HEK293 (cell line): ENCODE data around the gene RRBP1.

Experiments used
- CTCF ChIA-PET: fragments of 350-600 bp; formaldehyde crosslinking; extraction: SDS; loops from one replicate; lab custom pipeline; 2021; ENCODE audit warnings: antibody characterized with exemption; lab: Yijun Ruan, JAX
- POLR2A ChIA-PET: fragments of 300-600 bp; formaldehyde crosslinking; extraction: SDS; loops from one replicate; lab custom pipeline; 2020; ENCODE audit warnings: antibody characterized with exemption, inconsistent platforms; lab: Yijun Ruan, JAX
- H3K27ac ChIP-seq: fragments of 200-500 bp; sonication (Bioruptor generic); 2 replicates; pipeline ENCODE4 v1.5.1; 2014; ENCODE audit warnings: low read depth, low read length, control low read depth, inconsistent platforms; ENCODE audit errors: extremely low read depth
- H3K36me3 ChIP-seq, 2 experiments: fragments of 200-500 bp in 1 of 2; sonication (Bioruptor generic) in 1 of 2; 1 replicate in 1 of 2; 2 replicates in 1 of 2; pipeline ENCODE4 v1.5.1; 2014 to 2017; ENCODE audit warnings: inconsistent platforms in 2 of 2, low read length in 2 of 2; ENCODE audit not compliant: control insufficient read depth in 2 of 2, insufficient read depth in 1 of 2
- H3K4me1 ChIP-seq: fragments of 200-500 bp; sonication (Bioruptor generic); 2 replicates; pipeline ENCODE4 v1.5.1; 2014; ENCODE audit warnings: mild to moderate bottlenecking, low read length, inconsistent platforms; ENCODE audit not compliant: control insufficient read depth, insufficient read depth
- H3K4me3 ChIP-seq: 2 replicates; pipeline ENCODE4 v1.5.1; 2011; ENCODE audit warnings: low read depth, mild to moderate bottlenecking, control low read depth, low read length, moderate library complexity
- H3K9me3 ChIP-seq: fragments of 200-500 bp; sonication (Bioruptor generic); 2 replicates; pipeline ENCODE4 v1.5.1; 2014; ENCODE audit warnings: low read depth, low read length, inconsistent platforms; ENCODE audit not compliant: control insufficient read depth, insufficient read depth
- CTCF ChIP-seq: fragments of 450-650 bp; formaldehyde crosslinking; IDR thresholded peaks from 2 replicates; pipeline ENCODE4 v1.5.1; 2016; ENCODE audit warnings: missing biosample characterization, missing genetic modification characterization
- SETDB1 ChIP-seq: IDR thresholded peaks from one replicate; pipeline ENCODE4 v1.6.1; 2017; ENCODE audit warnings: mild to moderate bottlenecking, low read length, moderate library complexity, mixed read lengths; ENCODE audit not compliant: insufficient read length
- SP3 ChIP-seq: fragments of 450-650 bp; formaldehyde crosslinking; IDR thresholded peaks from 2 replicates; pipeline ENCODE4 v1.5.1; 2016; ENCODE audit warnings: missing biosample characterization, missing genetic modification characterization
- YY2 ChIP-seq: fragments of 450-650 bp; formaldehyde crosslinking; IDR thresholded peaks from 2 replicates; pipeline ENCODE4 v1.5.1; 2016; ENCODE audit warnings: missing biosample characterization, missing genetic modification characterization
- ZBTB7A ChIP-seq: fragments of 450-650 bp; formaldehyde crosslinking; IDR thresholded peaks from 2 replicates; pipeline ENCODE4 v1.5.1; 2016; ENCODE audit warnings: low read depth, missing biosample characterization, missing genetic modification characterization
- ZFP69B ChIP-seq: fragments of 450-650 bp; formaldehyde crosslinking; IDR thresholded peaks from 2 replicates; pipeline ENCODE4 v1.5.1; 2016; ENCODE audit warnings: missing biosample characterization, missing genetic modification characterization
- ZNF132 ChIP-seq: fragments of 450-650 bp; formaldehyde crosslinking; IDR thresholded peaks from 2 replicates; pipeline ENCODE4 v1.5.1; 2017; ENCODE audit warnings: missing biosample characterization, missing genetic modification characterization, borderline replicate concordance
- ZNF221 ChIP-seq: fragments of 450-650 bp; formaldehyde crosslinking; IDR thresholded peaks from 2 replicates; pipeline ENCODE4 v1.5.1; 2017; ENCODE audit warnings: missing biosample characterization, missing genetic modification characterization, borderline replicate concordance
- ZNF223 ChIP-seq: fragments of 450-650 bp; formaldehyde crosslinking; IDR thresholded peaks from 2 replicates; pipeline ENCODE4 v1.5.1; 2016; ENCODE audit warnings: missing biosample characterization, missing genetic modification characterization
- ZNF280C ChIP-seq: fragments of 450-650 bp; formaldehyde crosslinking; IDR thresholded peaks from 2 replicates; pipeline ENCODE4 v1.5.1; 2016; ENCODE audit warnings: missing biosample characterization, missing genetic modification characterization
- ZNF292 ChIP-seq: fragments of 450-650 bp; formaldehyde crosslinking; IDR thresholded peaks from 2 replicates; pipeline ENCODE4 v1.5.1; 2016; ENCODE audit warnings: low read depth, missing biosample characterization, missing genetic modification characterization, borderline replicate concordance
- ZNF362 ChIP-seq: fragments of 450-650 bp; formaldehyde crosslinking; IDR thresholded peaks from 2 replicates; pipeline ENCODE4 v1.5.1; 2016; ENCODE audit warnings: missing biosample characterization, missing genetic modification characterization
- ZNF366 ChIP-seq: fragments of 450-650 bp; formaldehyde crosslinking; conservative IDR thresholded peaks from 2 replicates; pipeline ENCODE4 v1.5.1; 2016; ENCODE audit warnings: missing biosample characterization, missing genetic modification characterization
- ZNF394 ChIP-seq: fragments of 450-650 bp; formaldehyde crosslinking; IDR thresholded peaks from 2 replicates; pipeline ENCODE4 v1.5.1; 2016; ENCODE audit warnings: missing biosample characterization, missing genetic modification characterization, mild to moderate bottlenecking, moderate library complexity, borderline replicate concordance
- ZNF416 ChIP-seq: fragments of 450-650 bp; formaldehyde crosslinking; IDR thresholded peaks from 2 replicates; pipeline ENCODE4 v1.5.1; 2016; ENCODE audit warnings: missing biosample characterization, missing genetic modification characterization
- ZNF423 ChIP-seq: fragments of 450-650 bp; formaldehyde crosslinking; IDR thresholded peaks from 2 replicates; pipeline ENCODE4 v1.5.1; 2016; ENCODE audit warnings: missing biosample characterization, missing genetic modification characterization
- ZNF488 ChIP-seq: fragments of 450-650 bp; formaldehyde crosslinking; IDR thresholded peaks from 2 replicates; pipeline ENCODE4 v1.5.1; 2016; ENCODE audit warnings: missing biosample characterization, missing genetic modification characterization
- ZNF513 ChIP-seq: fragments of 450-650 bp; IDR thresholded peaks from 2 replicates; pipeline ENCODE4 v1.5.1; 2018; ENCODE audit warnings: missing biosample characterization, missing genetic modification characterization
- ZNF560 ChIP-seq: fragments of 450-650 bp; formaldehyde crosslinking; IDR thresholded peaks from 2 replicates; pipeline ENCODE4 v1.5.1; 2017; ENCODE audit warnings: missing biosample characterization, missing genetic modification characterization, borderline replicate concordance
- ZNF585B ChIP-seq: fragments of 450-650 bp; formaldehyde crosslinking; IDR thresholded peaks from 2 replicates; pipeline ENCODE4 v1.5.1; 2016; ENCODE audit warnings: missing biosample characterization, missing genetic modification characterization
- ZNF596 ChIP-seq: fragments of 450-650 bp; IDR thresholded peaks from 2 replicates; pipeline ENCODE4 v1.5.0; 2018; ENCODE audit warnings: missing biosample characterization, mild to moderate bottlenecking, missing genetic modification characterization, moderate library complexity
- ZNF677 ChIP-seq: fragments of 450-650 bp; IDR thresholded peaks from 2 replicates; pipeline ENCODE4 v1.5.0; 2018; ENCODE audit warnings: missing biosample characterization, mild to moderate bottlenecking, missing genetic modification characterization, moderate library complexity
- ZNF768 ChIP-seq: fragments of 450-650 bp; formaldehyde crosslinking; IDR thresholded peaks from 2 replicates; pipeline ENCODE4 v1.5.1; 2018; ENCODE audit warnings: missing biosample characterization, mild to moderate bottlenecking, missing genetic modification characterization
- ZNF776 ChIP-seq: fragments of 450-650 bp; formaldehyde crosslinking; IDR thresholded peaks from 2 replicates; pipeline ENCODE4 v1.5.0; 2017; ENCODE audit warnings: missing biosample characterization, missing genetic modification characterization, borderline replicate concordance

The RRBP1 gene

GRCh38 chr20:17667445-17667844 lies 14.6 kb downstream of the RRBP1 start (continued):
- no peak for TF ChIP-seq ZNF560 (tag by site-specific recombination)
- TF ChIP-seq SP3 (tag by site-specific recombination) = no peak

- H3K4me1 ChIP-seq = no peaks in the 10 kb centered on the region
- TF ChIP-seq ZNF394 (tag by site-specific recombination) (no peak), YY2 (tag by site-specific recombination) (no peak), ZNF416 (tag by site-specific recombination) (no peak), ZNF292 (tag by site-specific recombination) (no peak), ZNF513 (tag by site-specific recombination) (no peak), ZNF223 (tag by site-specific recombination) (no peak), ZNF677 (no peak), ZNF776 (tag by site-specific recombination) (no peak), SETDB1 (no peak), ZNF585B (tag by site-specific recombination) (no peak), ZNF366 (tag by site-specific recombination) (no peak), ZFP69B (tag by site-specific recombination) (no peak), CTCF (tag by site-specific recombination) (no peak), ZNF132 (tag by site-specific recombination) (no peak), ZNF280C (tag by site-specific recombination) (no peak), ZNF423 (tag by site-specific recombination) (no peak)
- TF ChIP-seq, all 188 proteins: peak for 0
- Histone ChIP-seq H3K4me3 (no peak overlapping the region), H3K27ac (no peak overlapping the region), H3K9me3 (no peaks in the 10 kb centered on the region), H3K36me3 (peaks cover 0 to 12% of the 10 kb centered on the region in 2 experiments; a peak in 1 of 3 replicates)
- POLR2A ChIA-PET = interaction anchor here (1.2 kb wide), 1 partner anchor 16 kb away, joined by 5 read pairs; the partner anchor contains the start of gene RRBP1
- CTCF ChIA-PET = interaction anchor here (0.7 to 3.5 kb wide), 4 partner anchors 11 to 16 kb away, joined by 3 to 19 read pairs (median 10); partner anchors contain the start of gene RRBP1
These were observed 15.6 kb downstream of the RRBP1 start for GRCh38 chr20:17666481-17666880.

GRCh38 chr20:17665756-17666155 lies 16.3 kb downstream of the RRBP1 start:
- Histone ChIP-seq H3K27ac (no peak overlapping the region), H3K4me3 (no peak overlapping the region), H3K4me1 (no peaks in the 10 kb centered on the region), H3K36me3 (peaks cover 0 to 9% of the 10 kb centered on the region in 2 experiments; a peak in 1 of 3 replicates), H3K9me3 (no peaks in the 10 kb centered on the region)
- CTCF ChIA-PET = interaction anchor here (1.5 to 3.5 kb wide), 3 partner anchors 11 to 17 kb away, joined by 9 to 19 read pairs (median 10); partner anchors contain the start of gene RRBP1
- POLR2A ChIA-PET = interaction anchor here (1.2 kb wide), 1 partner anchor 17 kb away, joined by 5 read pairs; the partner anchor contains the start of gene RRBP1
- TF ChIP-seq ZNF596 (tag by site-specific recombination) = no peak
- TF ChIP-seq ZNF768 (tag by site-specific recombination) = no peak
- TF ChIP-seq ZNF221 = no peak
- no peak for TF ChIP-seq ZNF513 (tag by site-specific recombination)
- no peak for TF ChIP-seq ZBTB7A (tag by site-specific recombination)
- TF ChIP-seq ZNF362 (tag by site-specific recombination) = no peak
- no peak for TF ChIP-seq ZNF488 (tag by site-specific recombination)
